ENCODE results near the gene LARP4B.
A peak's percentile ranks its signal among the peaks of the same experiment; 100 is the strongest.

LARP4B gene

GRCh38 chr10:931326-932318 lies at the start of gene LARP4B:
Gene LARP4B (minus strand): TSS chr10:931705. CDS start chr10:885721, 45,984 bp downstream.
- Histone ChIP-seq H3K4me3 (ENCODE audit: low read depth, low read length) (peak within 1 kb of the TSS; percentile 94), H3K36me3 (ENCODE audit: insufficient read depth, low read length) (no peaks in the 10 kb centered on the region), H2AFZ (ENCODE audit: low read length, unreplicated experiment) (peak within 1 kb of the TSS; percentile 55), H3K4me1 (ENCODE audit: control insufficient read depth, insufficient read depth, low read length, unreplicated experiment) (peaks cover 20% of the 10 kb centered on the region), H3K27me3 (ENCODE audit: insufficient read depth, low read length) (no peaks in the 10 kb centered on the region), H3K79me2 (ENCODE audit: control insufficient read depth, insufficient read depth, low read length, unreplicated experiment) (peaks cover 46% of the 10 kb centered on the region), H3K27ac (ENCODE audit: low read depth, low read length) (peak within 1 kb of the TSS; percentile 78)

- Histone ChIP-seq H3K4me3 (ENCODE audit: low read depth, low read length) (no peak overlapping the region), H3K27ac (ENCODE audit: low read depth, low read length) (no peak overlapping the region), H3K27me3 (ENCODE audit: insufficient read depth, low read length) (no peaks in the 10 kb centered on the region), H3K4me1 (ENCODE audit: control insufficient read depth, insufficient read depth, low read length, unreplicated experiment) (peaks cover 8% of the 10 kb centered on the region), H3K36me3 (ENCODE audit: insufficient read depth, low read length) (peaks cover 11% of the 10 kb centered on the region; the same call in 1 of the 2 replicates), H2AFZ (ENCODE audit: low read length, unreplicated experiment) (no peak overlapping the region), H3K79me2 (ENCODE audit: control insufficient read depth, insufficient read depth, low read length, unreplicated experiment) (peaks cover 23% of the 10 kb centered on the region)
Measured at GRCh38 chr10:980468-981093, 49.1 kb upstream of the LARP4B start.

- H3K4me1 ChIP-seq (ENCODE audit: control insufficient read depth, insufficient read depth, low read length, unreplicated experiment): peaks cover under 1% of the 10 kb centered on the region
- no peak overlapping the region for H3K4me3 ChIP-seq (ENCODE audit: low read depth, low read length)
- H3K27me3 ChIP-seq (ENCODE audit: insufficient read depth, low read length): no peaks in the 10 kb centered on the region
Measured at GRCh38 chr10:978826-979421, 47.4 kb upstream of the LARP4B start.

GRCh38 chr10:976316-976715 lies 44.8 kb upstream of the LARP4B start:
- H3K27me3 ChIP-seq (ENCODE audit: insufficient read depth, low read length): no peaks in the 10 kb centered on the region
- peaks cover 11% of the 10 kb centered on the region; the same call in 1 of the 2 replicates for H3K36me3 ChIP-seq (ENCODE audit: insufficient read depth, low read length)
- no peak overlapping the region for H3K27ac ChIP-seq (ENCODE audit: low read depth, low read length)
- peaks cover under 1% of the 10 kb centered on the region for H3K4me1 ChIP-seq (ENCODE audit: control insufficient read depth, insufficient read depth, low read length, unreplicated experiment)
- H3K79me2 ChIP-seq (ENCODE audit: control insufficient read depth, insufficient read depth, low read length, unreplicated experiment): peaks cover 5% of the 10 kb centered on the region
- no peak overlapping the region for H2AFZ ChIP-seq (ENCODE audit: low read length, unreplicated experiment)
- H3K4me3 ChIP-seq (ENCODE audit: low read depth, low read length): no peak overlapping the region

More at GRCh38 chr10:978826-979421, 47.4 kb upstream of the LARP4B start:
- no peak overlapping the region for H3K27ac ChIP-seq (ENCODE audit: low read depth, low read length)
- H3K36me3 ChIP-seq (ENCODE audit: insufficient read depth, low read length): peaks cover 11% of the 10 kb centered on the region; the same call in 1 of the 2 replicates
- no peak overlapping the region for H2AFZ ChIP-seq (ENCODE audit: low read length, unreplicated experiment)
- H3K79me2 ChIP-seq (ENCODE audit: control insufficient read depth, insufficient read depth, low read length, unreplicated experiment): peaks cover 8% of the 10 kb centered on the region

GRCh38 chr10:974785-975074 lies 43.2 kb upstream of the LARP4B start:
- no peaks in the 10 kb centered on the region for H3K27me3 ChIP-seq (ENCODE audit: insufficient read depth, low read length)
- no peaks in the 10 kb centered on the region for H3K79me2 ChIP-seq (ENCODE audit: control insufficient read depth, insufficient read depth, low read length, unreplicated experiment)
- peaks cover 5% of the 10 kb centered on the region; the same call in 1 of the 2 replicates for H3K36me3 ChIP-seq (ENCODE audit: insufficient read depth, low read length)
- peaks cover 11% of the 10 kb centered on the region for H3K4me1 ChIP-seq (ENCODE audit: control insufficient read depth, insufficient read depth, low read length, unreplicated experiment)
- H3K27ac ChIP-seq (ENCODE audit: low read depth, low read length): no peak overlapping the region
- no peak overlapping the region for H2AFZ ChIP-seq (ENCODE audit: low read length, unreplicated experiment)
- no peak overlapping the region for H3K4me3 ChIP-seq (ENCODE audit: low read depth, low read length)

GRCh38 chr10:974038-974784 lies 42.7 kb upstream of the LARP4B start:
- Histone ChIP-seq H2AFZ (ENCODE audit: low read length, unreplicated experiment) (no peak overlapping the region), H3K4me3 (ENCODE audit: low read depth, low read length) (no peak overlapping the region), H3K27me3 (ENCODE audit: insufficient read depth, low read length) (no peaks in the 10 kb centered on the region), H3K4me1 (ENCODE audit: control insufficient read depth, insufficient read depth, low read length, unreplicated experiment) (peaks cover 11% of the 10 kb centered on the region), H3K36me3 (ENCODE audit: insufficient read depth, low read length) (peaks cover 5% of the 10 kb centered on the region; the same call in 1 of the 2 replicates), H3K27ac (ENCODE audit: low read depth, low read length) (no peak overlapping the region), H3K79me2 (ENCODE audit: control insufficient read depth, insufficient read depth, low read length, unreplicated experiment) (no peaks in the 10 kb centered on the region)

- no peak overlapping the region for H2AFZ ChIP-seq (ENCODE audit: low read length, unreplicated experiment)
Measured at GRCh38 chr10:972763-973162, 41.3 kb upstream of the LARP4B start.

GRCh38 chr10:971613-972012 lies 40.1 kb upstream of the LARP4B start:
- peaks cover 7% of the 10 kb centered on the region; the same call in 1 of the 2 replicates for H3K27me3 ChIP-seq (ENCODE audit: insufficient read depth, low read length)
- H3K79me2 ChIP-seq (ENCODE audit: control insufficient read depth, insufficient read depth, low read length, unreplicated experiment): no peaks in the 10 kb centered on the region
- no peak overlapping the region for H2AFZ ChIP-seq (ENCODE audit: low read length, unreplicated experiment)
- H3K4me1 ChIP-seq (ENCODE audit: control insufficient read depth, insufficient read depth, low read length, unreplicated experiment): peaks cover 11% of the 10 kb centered on the region
- H3K36me3 ChIP-seq (ENCODE audit: insufficient read depth, low read length): peaks cover 3% of the 10 kb centered on the region; the same call in 1 of the 2 replicates
- H3K27ac ChIP-seq (ENCODE audit: low read depth, low read length): no peak overlapping the region
- H3K4me3 ChIP-seq (ENCODE audit: low read depth, low read length): no peak overlapping the region

More at GRCh38 chr10:972763-973162, 41.3 kb upstream of the LARP4B start:
- H3K27ac ChIP-seq (ENCODE audit: low read depth, low read length): no peak overlapping the region
- H3K4me1 ChIP-seq (ENCODE audit: control insufficient read depth, insufficient read depth, low read length, unreplicated experiment): peaks cover 11% of the 10 kb centered on the region
- H3K36me3 ChIP-seq (ENCODE audit: insufficient read depth, low read length): peaks cover 5% of the 10 kb centered on the region; the same call in 1 of the 2 replicates
- no peak overlapping the region for H3K4me3 ChIP-seq (ENCODE audit: low read depth, low read length)
- H3K79me2 ChIP-seq (ENCODE audit: control insufficient read depth, insufficient read depth, low read length, unreplicated experiment): no peaks in the 10 kb centered on the region
- peaks cover 7% of the 10 kb centered on the region; the same call in 1 of the 2 replicates for H3K27me3 ChIP-seq (ENCODE audit: insufficient read depth, low read length)

GRCh38 chr10:971150-971542 lies 39.6 kb upstream of the LARP4B start:
- peaks cover 7% of the 10 kb centered on the region; the same call in 1 of the 2 replicates for H3K27me3 ChIP-seq (ENCODE audit: insufficient read depth, low read length)
- no peaks in the 10 kb centered on the region for H3K79me2 ChIP-seq (ENCODE audit: control insufficient read depth, insufficient read depth, low read length, unreplicated experiment)
- H3K4me1 ChIP-seq (ENCODE audit: control insufficient read depth, insufficient read depth, low read length, unreplicated experiment): peaks cover 11% of the 10 kb centered on the region
- no peak overlapping the region for H3K4me3 ChIP-seq (ENCODE audit: low read depth, low read length)
- H2AFZ ChIP-seq (ENCODE audit: low read length, unreplicated experiment): no peak overlapping the region
- no peak overlapping the region for H3K27ac ChIP-seq (ENCODE audit: low read depth, low read length)
- no peaks in the 10 kb centered on the region for H3K36me3 ChIP-seq (ENCODE audit: insufficient read depth, low read length)
